ENCODE measurements around the gene SUPT3H.
"Not testable (repeated sequence)": the region's sequence is repeated elsewhere in the genome, so short reads cannot be mapped to it uniquely, and the experiment has no call there.

Gene SUPT3H

DNA sequence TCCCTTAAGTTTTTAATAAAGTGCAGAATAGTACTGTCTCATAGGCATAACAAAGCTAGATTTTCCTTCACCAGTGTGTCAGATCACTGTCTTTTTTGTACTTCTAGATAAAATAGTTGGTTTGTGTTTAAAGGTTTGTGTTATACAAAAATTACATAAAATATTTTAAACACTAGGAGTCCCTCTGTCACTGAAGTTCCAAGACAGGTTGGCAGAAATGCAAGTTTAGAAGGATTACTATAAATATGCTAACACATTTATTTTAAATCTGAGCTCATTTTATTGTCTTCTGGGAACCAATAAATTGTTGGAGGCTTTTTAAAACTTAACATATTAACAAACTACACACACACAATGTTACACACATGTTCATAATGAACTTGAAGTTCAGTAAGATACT lies 80.4 kb downstream of the SUPT3H start:
- H3K4me3 ChIP-seq (ENCODE audit: low read depth, low read length), result no peak overlapping the region
- TF ChIP-seq, protein P1, sequence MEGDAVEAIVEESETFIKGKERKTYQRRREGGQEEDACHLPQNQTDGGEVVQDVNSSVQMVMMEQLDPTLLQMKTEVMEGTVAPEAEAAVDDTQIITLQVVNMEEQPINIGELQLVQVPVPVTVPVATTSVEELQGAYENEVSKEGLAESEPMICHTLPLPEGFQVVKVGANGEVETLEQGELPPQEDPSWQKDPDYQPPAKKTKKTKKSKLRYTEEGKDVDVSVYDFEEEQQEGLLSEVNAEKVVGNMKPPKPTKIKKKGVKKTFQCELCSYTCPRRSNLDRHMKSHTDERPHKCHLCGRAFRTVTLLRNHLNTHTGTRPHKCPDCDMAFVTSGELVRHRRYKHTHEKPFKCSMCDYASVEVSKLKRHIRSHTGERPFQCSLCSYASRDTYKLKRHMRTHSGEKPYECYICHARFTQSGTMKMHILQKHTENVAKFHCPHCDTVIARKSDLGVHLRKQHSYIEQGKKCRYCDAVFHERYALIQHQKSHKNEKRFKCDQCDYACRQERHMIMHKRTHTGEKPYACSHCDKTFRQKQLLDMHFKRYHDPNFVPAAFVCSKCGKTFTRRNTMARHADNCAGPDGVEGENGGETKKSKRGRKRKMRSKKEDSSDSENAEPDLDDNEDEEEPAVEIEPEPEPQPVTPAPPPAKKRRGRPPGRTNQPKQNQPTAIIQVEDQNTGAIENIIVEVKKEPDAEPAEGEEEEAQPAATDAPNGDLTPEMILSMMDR (IDR thresholded peaks at IDR 0.05; ENCODE audit: low read depth, low read length, missing control alignments), result no peak
- in situ Hi-C loops (cut with HindIII; ENCODE audit: low sequenced_read_pairs), result no loop called here
- DNase-seq (ENCODE audit: low read depth), result no peak

DNA sequence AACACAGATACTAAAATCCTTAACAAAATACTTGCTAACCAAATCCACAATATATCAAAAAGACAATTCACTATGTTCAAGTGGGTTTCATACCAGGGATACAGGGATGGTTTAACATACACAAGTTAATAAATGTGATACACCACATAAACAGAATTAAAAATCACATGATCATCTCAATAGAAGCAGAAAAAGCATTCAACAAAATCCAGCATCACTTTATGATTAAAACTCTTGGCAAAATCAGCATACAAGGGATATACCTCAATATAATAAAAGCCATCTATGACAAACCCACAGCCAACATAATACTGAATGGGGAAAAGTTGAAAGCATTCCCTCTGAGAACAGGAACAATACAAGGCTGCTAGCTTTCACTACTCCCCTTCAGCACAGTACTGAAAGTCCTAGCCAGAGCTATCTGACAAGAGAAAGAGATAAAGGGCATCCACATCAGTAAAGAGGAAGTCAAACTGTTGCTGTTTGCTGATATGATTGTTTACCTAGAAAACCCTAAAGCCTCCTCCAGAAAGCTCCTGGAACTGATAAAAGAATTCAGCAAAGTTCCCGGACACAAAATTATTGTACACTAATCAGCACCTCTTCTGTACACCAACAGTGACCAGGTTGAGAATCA lies 83.6 kb downstream of the SUPT3H start:
- DNase-seq (ENCODE audit: low read depth); H3K4me3 ChIP-seq (ENCODE audit: low read depth, low read length); in situ Hi-C loops (cut with HindIII; ENCODE audit: low sequenced_read_pairs): not testable (repeated sequence)

DNA sequence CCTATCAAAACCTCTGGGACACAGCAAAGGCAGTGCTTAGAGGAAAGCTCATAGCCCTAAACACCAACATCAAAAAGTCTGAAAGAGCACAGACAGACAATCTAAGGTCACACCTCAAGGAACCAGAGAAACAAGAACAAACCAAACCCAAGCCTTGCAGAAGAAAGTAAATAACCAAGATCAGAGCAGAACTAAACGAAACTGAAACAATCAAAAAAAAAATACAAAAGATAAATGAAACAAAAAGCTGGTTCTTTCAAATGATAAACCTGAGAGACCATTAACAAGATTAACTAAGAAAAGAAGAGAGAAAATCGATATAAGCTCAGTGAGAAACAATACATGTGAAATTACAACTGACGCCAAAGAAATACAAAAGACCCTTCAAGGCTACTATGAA lies 84.4 kb downstream of the SUPT3H start:
- DNase-seq (ENCODE audit: low read depth), result no peak
- no peak overlapping the region for H3K4me3 ChIP-seq (ENCODE audit: low read depth, low read length)
- in situ Hi-C loops (cut with HindIII; ENCODE audit: low sequenced_read_pairs), result no loop called here
- TF ChIP-seq, protein P1 (IDR thresholded peaks at IDR 0.05; ENCODE audit: low read depth, low read length, missing control alignments), result no peak

DNA sequence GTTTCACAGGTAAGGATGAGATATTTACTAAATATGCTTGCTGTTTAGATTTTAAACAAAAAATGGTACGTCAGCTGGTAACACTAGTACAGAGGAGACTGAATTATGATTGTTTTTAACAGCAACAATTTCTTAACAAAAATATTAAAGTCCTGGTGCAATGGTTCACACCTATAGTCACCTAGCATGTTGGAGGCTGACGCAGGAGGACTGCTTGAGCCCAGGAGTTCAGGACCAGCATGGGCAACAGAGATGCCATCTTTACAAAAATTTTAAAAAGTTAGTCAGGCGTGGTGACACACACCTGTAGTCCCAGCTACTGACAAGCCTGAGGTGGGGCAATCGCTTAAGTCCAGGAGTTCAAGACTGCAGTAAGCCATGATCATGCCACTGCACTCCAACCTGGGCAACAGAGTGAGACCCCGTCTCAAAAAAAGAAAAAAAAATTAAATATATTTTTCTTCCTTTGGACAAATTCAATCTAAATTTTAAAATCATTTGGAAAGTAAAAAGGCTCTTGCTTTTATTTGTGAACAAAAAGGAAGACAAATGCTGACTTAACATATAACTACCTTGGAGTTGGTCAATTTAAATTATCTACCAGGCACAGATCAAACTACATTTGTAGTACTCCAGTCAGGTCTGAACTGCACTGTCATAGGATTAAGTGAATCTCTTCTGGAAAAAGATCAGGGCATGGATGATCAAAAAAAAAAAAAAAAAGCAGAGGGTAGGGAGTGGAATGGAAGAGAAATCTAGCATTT lies 87.8 kb downstream of the SUPT3H start:
- TF ChIP-seq, protein P1 (IDR thresholded peaks at IDR 0.05; ENCODE audit: low read depth, low read length, missing control alignments), result no peak
- DNase-seq (ENCODE audit: low read depth), result no peak
- H3K4me3 ChIP-seq (ENCODE audit: low read depth, low read length), result no peak overlapping the region
- in situ Hi-C loops (cut with HindIII; ENCODE audit: low sequenced_read_pairs), result no loop called here

DNA sequence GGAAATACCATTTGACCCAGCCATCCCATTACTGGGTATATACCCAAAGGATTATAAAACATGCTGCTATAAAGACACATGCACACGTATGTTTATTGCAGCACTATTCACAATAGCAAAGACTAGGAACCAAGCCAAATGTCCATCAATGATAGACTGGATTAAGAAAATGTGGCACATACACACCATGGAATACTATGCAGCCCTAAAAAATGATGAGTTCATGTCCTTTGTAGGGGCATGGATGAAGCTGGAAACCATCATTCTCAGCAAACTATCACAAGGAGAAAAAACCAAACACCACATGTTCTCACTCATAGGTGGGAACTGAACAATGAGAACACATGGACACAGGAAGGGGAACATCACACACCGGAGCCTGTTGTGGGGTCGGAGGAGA lies 91.0 kb downstream of the SUPT3H start:
- DNase-seq (ENCODE audit: low read depth); H3K4me3 ChIP-seq (ENCODE audit: low read depth, low read length); in situ Hi-C loops (cut with HindIII; ENCODE audit: low sequenced_read_pairs): not testable (repeated sequence)

DNA sequence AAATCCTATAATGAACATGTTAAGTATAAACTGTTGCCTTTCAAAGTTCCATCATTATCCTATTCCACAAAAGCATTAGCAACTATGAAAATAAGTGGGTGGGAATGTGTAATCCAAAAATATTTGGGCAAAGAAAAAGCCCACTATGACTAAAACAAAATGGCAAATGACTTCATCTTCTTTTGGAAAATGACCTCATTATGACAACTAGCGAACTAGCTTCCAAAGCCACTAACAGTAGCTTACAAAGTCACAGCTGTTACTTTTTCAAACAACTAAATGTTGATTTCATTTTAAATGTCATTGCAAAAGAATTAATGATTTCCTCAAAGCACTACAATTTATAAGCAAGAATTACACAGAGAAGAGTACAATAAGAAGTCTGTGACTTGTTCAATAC lies 99.4 kb downstream of the SUPT3H start:
- DNase-seq (ENCODE audit: low read depth), result no peak
- TF ChIP-seq, protein P1 (IDR thresholded peaks at IDR 0.05; ENCODE audit: low read depth, low read length, missing control alignments), result no peak
- H3K4me3 ChIP-seq (ENCODE audit: low read depth, low read length), result no peak overlapping the region
- in situ Hi-C loops (cut with HindIII; ENCODE audit: low sequenced_read_pairs), result no loop called here

DNA sequence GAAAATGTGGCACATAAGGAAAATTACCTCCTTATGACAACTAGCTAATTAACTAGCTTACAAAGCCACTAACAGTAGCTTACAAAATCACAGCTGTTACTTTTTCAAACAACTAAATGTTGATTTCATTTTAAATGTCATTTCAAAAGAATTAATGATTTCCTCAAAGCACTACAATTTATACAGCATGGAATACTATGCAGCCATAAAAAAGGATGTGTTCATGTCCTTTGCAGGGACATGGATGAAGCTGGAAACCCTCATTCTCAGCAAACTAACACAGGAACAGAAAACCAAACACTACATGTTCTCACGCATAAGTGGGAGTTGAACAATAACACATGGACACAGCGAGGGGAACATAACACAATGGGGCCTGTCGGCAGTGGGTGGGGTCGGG lies 100.0 kb downstream of the SUPT3H start:
- H3K4me3 ChIP-seq (ENCODE audit: low read depth, low read length); DNase-seq (ENCODE audit: low read depth); in situ Hi-C loops (cut with HindIII; ENCODE audit: low sequenced_read_pairs): not testable (repeated sequence)

DNA sequence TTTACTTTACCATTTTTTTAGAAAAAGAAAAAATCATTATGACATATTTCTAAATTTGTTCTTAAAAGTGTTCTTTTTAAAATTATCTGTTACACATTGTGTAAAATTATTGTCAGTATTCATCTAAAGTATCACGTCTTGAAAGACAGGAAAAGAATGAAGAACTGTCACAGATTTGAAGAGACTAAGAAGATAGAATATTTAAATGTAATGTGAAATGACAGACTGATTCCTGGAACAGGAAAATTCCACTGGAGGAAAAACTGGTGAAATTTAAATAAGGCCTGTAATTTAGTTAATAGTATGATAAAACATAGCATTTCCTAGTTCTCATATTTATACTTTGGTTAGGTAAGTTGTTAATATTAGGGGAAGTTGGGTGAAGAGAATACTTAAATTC lies 102.4 kb downstream of the SUPT3H start:
- H3K4me3 ChIP-seq (ENCODE audit: low read depth, low read length), result no peak overlapping the region
- in situ Hi-C loops (cut with HindIII; ENCODE audit: low sequenced_read_pairs), result no loop called here
- TF ChIP-seq, protein P1 (IDR thresholded peaks at IDR 0.05; ENCODE audit: low read depth, low read length, missing control alignments), result no peak
- no peak for DNase-seq (ENCODE audit: low read depth)

Measured in astrocyte of the cerebellum (primary cell).